ENCODE measurements around the gene PER2. TPM values are rescaled to one million over a fixed set of nuclear protein-coding genes. Genes with fewer than 3 reads are reported as not detected.
"Not testable (repeated sequence)": the region's sequence is repeated elsewhere in the genome, so short reads cannot be mapped to it uniquely, and the experiment has no call there.

PER2 gene
- total RNA-seq, 1 experiment from 2014 or later = 4.0 TPM

DNA sequence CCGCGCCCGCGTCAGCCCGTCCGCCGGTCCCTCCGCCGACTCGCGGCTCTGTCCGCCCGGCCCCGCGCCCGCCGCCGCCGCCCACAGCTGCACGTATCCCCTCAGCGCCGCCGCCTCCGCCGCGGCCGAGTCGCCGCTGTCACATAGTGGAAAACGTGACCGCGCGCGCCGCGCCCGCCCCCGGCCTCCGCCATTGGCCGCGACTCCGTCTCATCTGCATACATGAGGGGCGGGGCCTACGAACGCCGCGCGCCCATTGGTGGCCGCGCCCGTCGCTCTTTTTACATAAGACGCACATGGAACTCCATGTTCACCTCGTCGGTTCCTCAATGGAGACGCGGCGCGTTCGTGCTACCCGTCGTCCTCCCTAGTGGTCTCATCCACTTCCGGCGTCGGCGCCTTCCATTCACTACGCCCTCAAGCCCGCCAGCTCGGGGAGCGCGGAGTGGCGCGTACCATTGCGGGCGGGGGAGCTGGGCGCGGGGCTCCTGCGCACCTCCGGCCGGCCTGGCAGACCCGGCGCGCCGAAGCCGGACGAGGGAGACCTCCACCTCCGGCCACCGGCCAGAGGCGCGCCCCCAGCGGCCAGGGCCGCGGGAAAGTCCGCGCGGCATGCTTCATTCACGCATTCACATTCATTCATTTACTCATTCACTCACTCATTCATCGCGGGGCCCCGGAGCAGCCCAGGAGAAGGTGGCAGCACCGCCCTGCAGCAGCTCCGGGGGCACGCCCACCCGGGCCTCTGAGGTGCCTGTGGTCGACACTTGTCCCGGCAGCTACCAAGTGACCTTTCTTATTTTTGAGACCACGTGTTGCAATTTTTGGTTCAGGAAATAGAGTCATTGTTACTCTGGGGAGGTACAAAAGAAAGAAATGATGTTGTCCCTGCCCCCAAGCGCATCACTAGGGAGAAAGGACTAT lies 502 bp upstream of the PER2 start:
- peak; percentile 99 for DNase-seq (ENCODE audit: low read depth)

DNA sequence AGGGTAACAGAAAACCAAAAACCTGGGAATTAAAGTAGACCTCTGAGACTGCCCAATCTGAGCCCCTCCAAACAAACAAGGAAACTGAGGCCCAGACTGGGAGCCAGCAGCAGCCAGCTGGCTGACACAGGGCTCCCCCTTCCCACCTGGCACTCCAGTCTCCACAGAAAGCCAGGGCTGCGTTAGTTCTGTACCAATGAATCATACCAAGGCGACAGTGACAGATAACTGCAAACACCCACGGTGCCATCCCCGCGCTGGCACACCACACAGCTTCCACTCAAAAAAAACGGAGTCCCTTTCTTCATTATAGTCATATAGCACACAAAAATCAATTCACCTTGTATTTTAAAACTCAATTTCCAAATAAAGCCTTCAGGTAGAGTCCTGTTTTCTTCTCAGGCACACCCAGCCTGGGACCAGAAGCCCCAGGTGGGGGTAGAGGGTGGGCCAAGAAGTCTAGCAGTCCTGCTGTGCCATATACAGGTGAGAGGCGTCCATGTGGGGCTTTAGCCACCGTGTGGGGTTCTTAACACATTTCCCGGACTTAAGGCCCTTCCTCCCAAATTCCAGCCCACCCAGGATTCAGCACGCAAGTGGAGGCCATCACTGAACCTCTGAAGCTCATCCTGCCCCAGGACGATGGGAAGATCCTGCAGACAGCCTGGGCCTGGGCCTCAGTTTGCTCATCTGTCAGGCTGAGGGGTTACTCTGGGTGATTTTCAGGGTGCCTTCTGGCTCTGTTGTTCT lies 1.2 kb downstream of the PER2 start:
- no peak for DNase-seq (ENCODE audit: low read depth)

DNA sequence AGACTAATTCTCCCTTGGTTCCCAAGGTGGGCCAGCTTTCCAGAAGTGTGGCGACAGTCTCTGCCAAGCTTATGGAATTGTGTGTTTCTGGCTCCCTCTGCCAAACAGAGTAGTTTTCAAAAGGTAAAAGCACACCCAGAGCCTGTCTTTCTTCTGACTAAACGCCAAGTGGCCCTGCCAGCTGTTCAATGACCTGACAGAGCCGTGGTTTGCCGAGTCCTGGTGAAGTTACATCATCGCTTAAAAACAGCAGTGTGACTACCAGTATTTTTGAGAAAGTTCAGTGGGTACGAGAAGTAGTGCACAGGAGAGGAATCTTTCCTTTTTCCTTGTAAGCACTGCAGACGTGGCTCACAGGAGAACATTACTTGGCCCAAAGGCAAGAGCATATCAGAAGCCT lies 1.9 kb downstream of the PER2 start:
- DNase-seq (ENCODE audit: low read depth) = peak; percentile 72

DNA sequence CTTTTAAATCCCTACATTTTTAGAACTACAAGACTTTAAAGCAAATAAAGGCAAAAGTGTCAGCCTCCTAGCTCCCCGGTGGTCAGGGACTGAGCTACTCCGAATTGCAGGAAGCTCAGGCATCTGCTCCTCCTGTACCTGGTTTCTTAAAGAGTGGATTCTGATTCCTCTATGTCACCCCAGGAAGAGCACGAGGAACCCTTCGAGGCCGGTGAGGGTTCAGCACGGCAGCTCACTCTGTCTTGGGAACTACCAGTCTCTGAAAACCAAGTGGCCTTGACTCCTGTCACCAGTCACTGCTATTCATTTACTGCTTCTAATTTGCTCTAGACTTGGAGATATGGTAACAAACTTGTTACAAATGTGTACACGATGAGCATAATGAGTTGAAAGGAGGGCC lies 2.3 kb downstream of the PER2 start:
- no peak for DNase-seq (ENCODE audit: low read depth)

DNA sequence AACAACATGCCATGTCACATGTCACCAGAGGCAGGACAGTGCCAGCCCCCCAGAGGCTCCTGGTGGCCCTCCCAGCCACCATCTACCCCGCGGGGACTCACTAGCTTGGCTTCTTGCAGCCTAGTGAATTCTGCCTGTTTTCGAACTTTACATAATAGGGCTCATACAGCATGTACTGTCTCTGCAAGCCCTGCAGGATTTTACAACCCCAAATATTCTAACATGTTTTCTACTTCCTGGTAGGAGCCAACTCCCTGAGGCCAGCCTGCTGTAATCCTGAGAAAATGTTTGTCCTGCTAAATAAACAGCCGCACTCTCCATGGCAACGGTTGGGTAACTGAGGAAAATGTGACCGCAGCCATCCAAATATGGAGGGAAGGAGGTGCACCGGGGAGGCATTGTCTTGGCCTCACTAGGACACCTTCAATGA lies 2.7 kb downstream of the PER2 start:
- DNase-seq (ENCODE audit: low read depth) = peak; percentile 94

DNA sequence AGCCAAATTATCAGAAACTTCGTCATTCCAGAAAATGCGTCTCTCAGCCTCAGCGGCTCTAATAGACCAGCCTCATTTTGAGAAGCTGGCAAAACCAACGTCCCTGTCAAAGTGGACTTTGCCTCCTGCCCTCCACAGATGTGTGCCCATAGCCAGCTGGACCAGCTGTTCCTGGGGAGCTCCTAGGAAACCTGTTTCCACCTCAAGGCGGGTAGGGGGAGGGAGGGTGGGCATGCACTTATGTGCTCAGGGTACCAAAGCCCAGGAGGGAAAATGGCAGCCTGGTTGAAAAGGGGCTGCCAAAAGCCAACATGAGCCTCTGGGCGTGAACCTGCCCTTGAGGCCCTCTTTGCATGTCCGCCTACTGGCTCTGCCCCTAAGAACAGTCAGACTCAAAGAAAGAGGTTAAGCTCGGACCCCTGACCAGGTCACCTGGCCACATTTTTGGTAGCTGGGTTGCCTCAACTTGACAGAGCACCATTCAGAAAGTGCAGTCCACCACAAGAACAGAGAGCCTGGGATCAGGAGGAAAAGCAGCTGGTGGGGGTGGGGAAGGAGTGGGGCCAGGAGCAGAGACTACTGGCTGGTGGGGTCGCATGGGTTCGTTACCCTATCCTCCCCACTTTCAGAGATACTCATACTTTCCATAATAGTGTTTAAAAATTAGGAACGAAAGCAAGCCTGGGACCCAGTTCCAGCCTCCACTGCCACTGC lies 3.5 kb downstream of the PER2 start:
- DNase-seq (ENCODE audit: low read depth) = no peak

DNA sequence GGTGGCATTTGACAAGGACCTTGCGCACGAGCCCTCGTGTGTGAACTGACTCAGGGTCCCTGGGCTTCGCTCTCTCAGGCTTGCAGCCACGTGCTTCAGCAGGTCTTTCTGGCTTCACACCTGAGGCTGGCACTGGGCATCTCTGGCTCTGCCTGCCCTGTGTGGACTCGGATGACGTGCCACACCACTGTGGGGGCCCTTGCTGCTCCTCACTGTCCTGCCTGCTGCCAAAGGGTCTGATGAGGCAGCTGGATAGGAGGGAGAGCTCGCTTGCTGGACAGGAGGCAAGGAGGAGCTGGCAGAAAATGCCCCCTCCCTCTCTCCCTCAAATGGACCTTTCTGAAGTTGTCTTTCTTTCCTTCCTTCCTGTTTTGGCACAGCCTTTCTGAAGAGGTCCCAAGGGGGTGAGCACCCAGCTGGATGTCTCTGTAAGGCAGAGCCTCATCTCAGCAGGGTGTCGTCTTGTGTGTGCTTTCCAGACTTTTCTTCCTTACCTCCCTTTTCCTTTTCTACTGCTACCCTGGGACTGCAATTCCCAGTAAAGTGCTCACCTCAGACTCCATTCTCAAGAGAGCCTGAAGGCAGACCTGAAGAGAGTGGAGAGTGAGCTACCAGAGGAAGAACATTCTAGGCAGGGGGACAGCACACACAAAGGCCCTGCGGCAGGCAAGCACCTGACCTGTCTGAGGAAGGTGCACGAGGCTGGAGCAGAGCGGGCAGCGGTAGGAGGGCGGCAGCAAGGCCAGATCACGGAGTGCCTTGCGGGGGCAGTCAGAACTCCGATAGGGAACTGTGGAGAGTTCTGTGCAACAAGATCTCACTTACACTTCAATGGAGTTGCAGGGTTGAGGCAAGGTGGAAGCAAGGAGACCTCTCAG lies 5.3 kb downstream of the PER2 start:
- no peak for DNase-seq (ENCODE audit: low read depth)

DNA sequence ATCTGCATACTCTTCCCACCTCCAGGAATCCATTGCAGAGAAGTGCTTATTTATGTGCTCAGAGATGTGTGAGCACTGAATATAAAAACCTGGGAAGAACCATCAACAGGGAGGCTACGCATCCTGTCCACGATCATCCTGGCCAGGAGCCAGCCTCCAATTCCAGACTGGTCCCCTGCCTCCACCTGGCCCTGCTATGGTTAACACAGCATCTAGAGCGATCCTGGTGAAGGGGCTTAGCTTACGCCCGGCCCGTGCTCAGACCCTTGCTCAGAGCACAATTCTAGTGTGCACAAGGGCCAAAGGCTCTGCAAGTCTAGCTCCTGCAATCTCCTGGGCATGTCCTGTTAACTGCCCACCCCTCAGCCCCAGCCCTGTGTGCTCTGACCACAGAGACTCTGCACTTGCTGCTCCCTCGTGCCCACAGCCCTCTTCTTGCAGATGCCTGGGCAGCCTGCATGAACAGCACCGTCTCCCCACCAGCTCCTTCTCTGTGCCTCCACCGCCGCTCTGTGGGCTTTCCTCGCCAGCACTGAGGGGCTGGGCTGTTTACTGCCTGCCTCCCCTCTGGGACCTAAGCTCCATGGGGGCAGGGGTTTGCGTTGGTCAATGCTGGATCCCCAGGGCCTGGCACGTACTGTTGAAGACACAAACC lies 6.5 kb downstream of the PER2 start:
- no peak for DNase-seq (ENCODE audit: low read depth)

DNA sequence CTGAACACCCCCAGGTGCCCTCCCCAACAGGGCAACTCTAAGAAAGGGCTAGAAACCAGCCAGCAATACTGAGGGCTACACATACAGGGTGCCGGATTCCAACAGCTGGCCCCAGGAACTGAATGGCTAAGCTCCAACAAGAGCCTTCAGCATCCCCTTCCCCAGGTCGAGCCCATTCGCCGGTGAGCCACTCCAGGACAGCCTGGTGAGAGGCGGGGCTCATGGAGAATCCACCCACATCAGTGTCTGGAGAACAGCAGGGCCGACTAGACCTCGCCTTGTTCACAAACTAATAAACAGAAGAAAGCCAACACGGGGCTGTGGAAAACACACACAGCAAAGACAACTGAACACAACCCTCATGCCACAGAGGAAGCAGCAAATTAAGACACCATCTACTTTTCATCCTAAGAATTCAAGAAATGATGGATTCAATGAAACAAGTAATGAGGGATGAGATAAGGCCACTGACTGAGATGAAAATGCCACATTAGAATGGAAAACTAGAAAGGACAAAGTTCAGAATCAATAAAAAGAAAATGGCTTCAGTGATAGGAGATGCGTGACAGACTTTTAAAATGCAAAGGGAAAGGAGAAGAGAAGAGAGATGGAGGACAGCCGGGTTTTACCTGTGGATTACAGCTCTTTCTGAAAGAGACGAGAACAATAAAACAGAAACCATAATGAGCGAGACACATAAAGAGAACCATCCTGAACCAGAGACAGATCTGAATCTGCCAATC lies 8.2 kb downstream of the PER2 start:
- no peak for DNase-seq (ENCODE audit: low read depth)

DNA sequence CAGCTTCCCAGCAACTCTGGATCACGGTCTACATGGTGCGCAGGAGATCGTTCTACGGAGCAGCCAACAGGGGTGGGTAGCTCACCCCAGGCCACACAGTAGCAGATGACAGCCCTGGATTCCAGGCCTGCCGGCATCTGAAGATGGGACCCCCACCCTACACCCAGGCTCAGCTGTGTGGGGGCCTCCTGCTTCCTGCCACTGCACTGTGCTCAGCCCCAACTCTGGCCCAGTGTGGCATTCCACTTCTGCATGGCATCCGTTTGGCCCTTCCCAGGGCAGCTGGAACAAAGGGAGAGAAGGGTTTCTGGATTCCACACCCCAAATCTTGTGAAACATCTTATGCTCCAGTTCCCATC lies 9.1 kb downstream of the PER2 start:
- DNase-seq (ENCODE audit: low read depth) = no peak

DNA sequence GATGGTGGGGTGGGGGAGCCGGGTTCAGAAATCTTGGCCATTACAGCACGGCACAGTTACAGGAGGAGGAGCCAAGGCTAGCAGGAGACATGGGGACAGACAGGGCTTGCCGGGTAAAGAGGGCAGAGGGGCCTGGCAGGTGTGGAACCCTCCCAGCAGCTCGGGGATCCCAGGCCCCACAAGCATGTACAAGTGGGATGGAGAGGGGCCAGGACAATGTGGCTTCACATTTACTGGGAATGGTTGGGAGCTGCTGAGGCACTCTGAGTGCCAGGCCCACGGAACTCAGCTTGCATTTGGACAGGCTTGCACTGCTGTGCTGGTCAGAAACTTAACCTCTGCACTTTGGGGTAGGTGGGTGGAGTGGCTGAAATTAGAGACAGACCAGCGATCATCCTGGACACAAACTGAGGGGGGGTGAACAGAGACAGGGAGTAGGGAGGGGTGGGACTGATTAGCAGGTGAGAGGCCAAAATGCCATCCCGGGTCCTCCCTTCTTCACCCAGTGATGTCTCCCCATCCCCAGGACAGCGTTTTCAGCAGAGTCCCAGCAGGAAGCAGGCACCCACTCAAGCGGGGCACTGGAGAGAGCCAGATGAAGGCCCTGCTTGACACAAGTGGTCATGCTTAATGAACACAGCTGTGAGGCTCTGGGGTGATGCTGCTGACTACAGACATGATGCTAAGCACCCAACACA lies 9.6 kb downstream of the PER2 start:
- no peak for DNase-seq (ENCODE audit: low read depth)

DNA sequence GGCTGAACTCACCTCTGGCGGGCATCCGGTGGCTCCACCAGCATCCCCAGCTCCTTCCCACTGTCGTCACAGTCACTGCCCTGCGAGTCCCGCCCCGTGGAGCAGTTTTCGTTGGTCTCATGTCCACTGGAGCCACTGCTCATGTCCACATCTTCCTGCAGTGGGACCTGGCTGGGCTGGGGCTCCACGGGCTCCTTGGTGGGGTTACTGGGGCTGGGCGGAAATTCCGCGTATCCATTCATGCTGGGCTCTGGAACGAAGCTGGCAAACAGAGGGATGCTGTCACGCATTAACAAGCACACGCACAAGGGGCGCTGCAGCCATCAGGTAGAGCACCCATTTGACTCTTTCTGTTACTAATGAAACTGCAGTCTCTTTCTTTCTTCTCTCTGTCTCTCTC lies 10.7 kb downstream of the PER2 start:
- DNase-seq (ENCODE audit: low read depth) = no peak

DNA sequence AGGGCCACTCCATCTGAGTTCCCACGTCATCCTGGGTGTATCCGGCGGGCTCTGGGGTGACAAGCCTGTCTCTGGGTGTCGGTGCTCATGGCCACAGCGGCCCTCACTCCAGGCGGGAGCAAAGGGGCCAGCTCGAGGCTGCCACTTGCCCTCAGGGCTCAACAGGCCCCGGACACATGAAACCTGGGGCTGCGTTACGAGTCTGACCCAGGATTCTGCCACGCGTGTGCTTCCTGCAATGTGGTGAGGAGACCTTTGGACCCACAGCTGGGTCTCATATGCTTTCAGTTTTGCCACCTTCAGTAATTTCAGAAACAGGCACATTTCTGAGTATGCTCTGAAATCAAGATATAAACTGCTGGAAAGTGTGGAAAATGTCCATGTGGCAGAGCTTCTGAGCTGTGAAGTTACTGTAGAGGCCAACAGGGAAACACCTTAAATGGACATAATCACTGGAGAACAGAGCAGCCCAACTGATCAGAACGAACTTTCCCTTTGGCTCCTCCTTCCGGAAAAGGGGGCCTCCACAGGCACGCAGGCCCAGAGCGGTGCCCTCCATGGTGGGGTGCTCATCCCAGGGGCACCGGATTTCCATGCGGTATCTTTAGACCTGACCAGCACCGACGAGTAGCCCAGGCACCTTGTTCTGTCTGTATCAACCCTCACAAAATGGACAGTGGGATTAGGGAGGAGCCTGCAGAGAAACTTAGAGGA lies 14.1 kb downstream of the PER2 start:
- no peak for DNase-seq (ENCODE audit: low read depth)

DNA sequence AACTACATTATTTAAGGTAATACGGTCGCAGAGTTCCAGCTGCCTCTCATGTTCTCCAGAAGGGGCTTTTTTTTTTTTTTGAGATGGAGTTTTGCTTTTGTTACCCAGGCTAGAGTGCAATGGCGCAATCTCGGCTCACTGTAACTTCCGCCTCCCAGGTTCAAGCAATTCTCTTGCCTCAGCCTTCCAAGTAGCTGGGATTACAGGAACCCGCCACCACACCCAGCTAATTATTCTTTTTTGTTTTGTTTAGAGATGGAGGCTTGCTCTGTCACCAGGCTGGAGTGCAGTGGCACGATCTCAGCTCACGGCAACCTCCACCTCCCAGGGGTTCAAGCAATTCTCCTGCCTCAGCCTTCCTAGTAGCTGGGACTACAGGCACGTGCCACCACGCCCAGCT lies 15.0 kb downstream of the PER2 start:
- DNase-seq (ENCODE audit: low read depth) = not testable (repeated sequence)

DNA sequence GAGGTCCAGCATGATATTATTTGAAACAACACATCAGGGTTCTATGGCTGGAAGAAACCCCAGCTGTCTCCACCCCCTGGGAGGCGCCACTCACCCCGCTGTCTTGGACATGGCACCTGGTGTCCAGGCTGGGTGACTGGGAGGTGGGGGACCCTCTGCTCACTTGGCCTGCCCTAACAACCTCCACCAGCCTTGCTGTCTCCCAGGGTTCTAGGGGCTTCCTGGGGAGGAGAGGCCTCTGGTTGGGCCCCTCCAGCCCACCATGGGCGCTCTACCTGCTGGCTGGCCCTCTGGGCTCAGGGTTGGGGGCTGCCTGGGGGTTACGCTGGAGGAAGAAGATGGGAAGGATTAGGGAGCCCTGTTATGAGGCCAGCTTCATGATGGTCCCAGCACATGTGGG lies 16.3 kb downstream of the PER2 start:
- no peak for DNase-seq (ENCODE audit: low read depth)

DNA sequence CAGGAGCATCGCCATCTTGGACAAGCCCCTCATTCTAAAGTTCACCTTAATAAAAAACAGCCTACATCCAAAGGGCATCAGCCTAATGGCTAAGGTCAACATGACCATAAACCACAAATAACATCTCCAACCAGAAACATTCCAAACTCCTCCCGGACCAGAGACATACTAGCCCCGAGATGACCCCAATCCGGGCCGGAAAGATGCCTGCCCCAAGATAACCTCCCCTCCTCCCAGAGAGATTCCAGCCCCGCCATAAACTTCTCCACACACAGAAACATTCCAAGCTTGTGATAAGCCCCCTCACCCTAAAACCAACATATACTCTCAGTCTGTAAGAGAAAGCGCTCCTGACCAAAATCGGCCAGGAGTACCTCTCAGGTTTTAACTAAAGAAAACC lies 16.7 kb downstream of the PER2 start:
- not testable (repeated sequence) for DNase-seq (ENCODE audit: low read depth)

DNA sequence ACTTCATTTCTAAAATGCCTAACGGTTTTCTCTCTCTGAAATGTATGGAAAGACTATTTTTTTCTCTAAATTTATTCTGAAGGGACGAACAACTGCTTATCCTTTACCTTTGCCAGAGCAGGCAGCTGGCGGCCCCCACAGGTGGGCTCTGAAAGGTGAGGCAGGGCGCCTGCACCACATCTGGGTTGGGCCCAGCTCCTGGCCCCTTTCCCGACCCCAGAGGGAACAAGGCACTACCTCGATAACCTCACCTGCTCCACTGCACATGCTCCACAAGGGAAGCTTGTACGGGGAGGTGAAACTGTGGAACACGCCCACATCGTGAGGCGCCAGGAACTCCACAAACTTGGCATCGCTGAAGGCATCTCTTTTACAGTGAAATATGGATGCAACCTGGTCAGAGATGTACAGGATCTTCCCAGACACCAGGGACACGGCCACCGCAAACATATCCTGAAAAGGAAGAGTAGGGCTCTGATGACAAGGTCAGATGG lies 17.3 kb downstream of the PER2 start:
- no peak for DNase-seq (ENCODE audit: low read depth)

DNA sequence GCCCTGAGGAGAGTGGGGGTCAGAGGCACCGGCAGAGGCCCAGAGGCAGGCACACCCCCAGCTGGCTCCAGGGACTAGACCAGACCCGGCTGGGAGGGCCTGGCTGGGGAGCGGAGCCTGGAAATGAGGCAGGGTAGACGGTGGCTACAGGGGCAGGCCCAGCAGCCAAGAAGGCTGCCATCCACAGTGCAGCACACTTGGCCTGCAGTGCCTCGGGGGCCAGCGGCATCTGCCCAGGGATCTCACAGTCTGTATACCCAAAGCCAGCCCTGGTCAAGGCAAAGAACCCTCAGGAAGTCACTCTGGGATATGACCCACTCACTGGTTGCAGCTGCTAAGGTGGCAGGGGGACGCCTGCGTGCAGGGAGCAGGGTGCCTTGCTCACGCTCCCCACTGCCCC lies 17.8 kb downstream of the PER2 start:
- no peak for DNase-seq (ENCODE audit: low read depth)

DNA sequence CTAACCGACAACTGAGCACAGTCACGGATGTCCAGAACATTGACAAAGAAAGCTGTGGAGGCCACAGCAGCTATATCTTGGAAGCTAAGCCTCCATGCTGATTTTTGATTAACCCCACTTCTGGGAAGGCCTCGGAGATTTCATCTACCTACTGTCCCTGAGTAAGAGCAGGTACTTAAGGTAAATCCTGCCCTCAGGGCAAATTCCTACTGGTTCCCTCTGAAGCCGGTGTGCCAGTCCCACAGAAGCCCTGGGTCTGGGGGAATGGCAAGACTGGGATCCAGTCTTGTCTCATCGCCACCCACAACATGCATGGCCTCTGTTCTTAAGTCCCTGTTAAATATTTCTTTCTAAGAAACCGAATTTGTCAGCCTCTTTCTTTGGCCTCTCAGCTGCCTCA lies 18.7 kb downstream of the PER2 start:
- DNase-seq (ENCODE audit: low read depth) = no peak
